H9 (cell line): ENCODE results near the gene CDH20. TPM values are rescaled to one million over a fixed set of nuclear protein-coding genes. Genes with fewer than 3 reads are reported as not detected.

Source experiments
- DNase-seq: peaks from one replicate; pipeline ENCODE4 v3.0.0-alpha.2; 2017
- H2AFZ ChIP-seq: one replicate; pipeline ENCODE4 v1.6.1; 2013; ENCODE audit warnings: mild to moderate bottlenecking, low read length, control low read depth, moderate library complexity
- H2AK5ac ChIP-seq: 2 replicates; pipeline ENCODE4 v1.6.1; 2013; ENCODE audit warnings: low read length, control low read depth, mixed read lengths; ENCODE audit not compliant: insufficient read length
- H2BK120ac ChIP-seq: one replicate; pipeline ENCODE4 v1.6.1; 2013; ENCODE audit warnings: low read depth, mild to moderate bottlenecking, low read length, control low read depth, inconsistent platforms; ENCODE audit not compliant: poor library complexity, severe bottlenecking
- H2BK12ac ChIP-seq: 2 replicates; pipeline ENCODE4 v1.6.1; 2013; ENCODE audit warnings: low read length, control low read depth, mixed read lengths, low read depth; ENCODE audit not compliant: insufficient read length
- H2BK15ac ChIP-seq: 2 replicates; pipeline ENCODE4 v1.6.1; 2013; ENCODE audit warnings: low read depth, low read length, control low read depth
- H2BK20ac ChIP-seq: one replicate; pipeline ENCODE4 v1.6.1; 2013; ENCODE audit warnings: low read depth, mild to moderate bottlenecking, low read length, control low read depth, inconsistent platforms; ENCODE audit not compliant: poor library complexity, severe bottlenecking
- H2BK5ac ChIP-seq: 2 replicates; pipeline ENCODE4 v1.6.1; 2013; ENCODE audit warnings: low read length, control low read depth, mixed read lengths; ENCODE audit not compliant: insufficient read length
- H3K14ac ChIP-seq: 2 replicates; pipeline ENCODE4 v1.6.1; 2013; ENCODE audit warnings: low read length, control low read depth; ENCODE audit not compliant: insufficient read depth
- H3K18ac ChIP-seq: 2 replicates; pipeline ENCODE4 v1.6.1; 2013; ENCODE audit warnings: low read depth, mild to moderate bottlenecking, mixed read lengths, low read length, control low read depth; ENCODE audit not compliant: insufficient read length
- H3K23ac ChIP-seq: 2 replicates; pipeline ENCODE4 v1.6.1; 2013; ENCODE audit warnings: low read length, control low read depth, mixed read lengths, low read depth; ENCODE audit not compliant: insufficient read length
- H3K23me2 ChIP-seq: 2 replicates; pipeline ENCODE4 v1.6.1; 2013; ENCODE audit warnings: low read depth, mild to moderate bottlenecking, mixed read lengths, low read length, control low read depth; ENCODE audit not compliant: insufficient read length, poor library complexity, severe bottlenecking
- H3K27ac ChIP-seq: 2 replicates; pipeline ENCODE4 v1.5.1; 2013; ENCODE audit warnings: low read length, control low read depth, mixed read lengths, low read depth; ENCODE audit not compliant: insufficient read length
- H3K27me3 ChIP-seq: 2 replicates; pipeline ENCODE4 v1.6.1; 2013; ENCODE audit warnings: low read length, control low read depth, inconsistent platforms; ENCODE audit not compliant: insufficient read depth
- H3K4ac ChIP-seq: 2 replicates; pipeline ENCODE4 v1.6.1; 2013; ENCODE audit warnings: low read depth, mild to moderate bottlenecking, control low read depth, inconsistent platforms, low read length, moderate library complexity
- H3K4me1 ChIP-seq: 2 replicates; pipeline ENCODE4 v1.6.1; 2013; ENCODE audit warnings: low read length, control low read depth, inconsistent platforms; ENCODE audit not compliant: insufficient read depth
- H3K4me2 ChIP-seq: 2 replicates; pipeline ENCODE4 v1.6.1; 2013; ENCODE audit warnings: low read length, control low read depth, mixed read lengths; ENCODE audit not compliant: insufficient read length, insufficient read depth
- H3K56ac ChIP-seq: 2 replicates; pipeline ENCODE4 v1.6.1; 2013; ENCODE audit warnings: low read depth, mild to moderate bottlenecking, mixed read lengths, low read length, control low read depth; ENCODE audit not compliant: insufficient read length
- H3K79me1 ChIP-seq: 2 replicates; pipeline ENCODE4 v1.6.1; 2013; ENCODE audit warnings: low read depth, mild to moderate bottlenecking, moderate library complexity, low read length, control low read depth, inconsistent platforms; ENCODE audit not compliant: insufficient read depth, poor library complexity, severe bottlenecking
- H3K79me2 ChIP-seq: 2 replicates; pipeline ENCODE4 v1.6.1; 2013; ENCODE audit warnings: low read length, control low read depth, inconsistent platforms; ENCODE audit not compliant: insufficient read depth
- H3K9ac ChIP-seq: 2 replicates; pipeline ENCODE4 v1.6.1; 2013; ENCODE audit warnings: low read length, control low read depth, mixed read lengths; ENCODE audit not compliant: insufficient read length; ENCODE audit errors: extremely low read depth
- H3K9me3 ChIP-seq: one replicate; pipeline ENCODE4 v1.6.1; 2013; ENCODE audit warnings: low read depth, low read length, inconsistent platforms; ENCODE audit not compliant: control insufficient read depth
- H3T11ph ChIP-seq: one replicate; pipeline ENCODE4 v1.6.1; 2013; ENCODE audit warnings: mild to moderate bottlenecking, low read length, control low read depth, inconsistent platforms
- H4K20me1 ChIP-seq: one replicate; pipeline ENCODE4 v1.6.1; 2013; ENCODE audit not compliant: control insufficient read depth, insufficient read length, insufficient read depth
- H4K5ac ChIP-seq: 2 replicates; pipeline ENCODE4 v1.6.1; 2013; ENCODE audit warnings: low read depth, mild to moderate bottlenecking, mixed read lengths, low read length, control low read depth; ENCODE audit not compliant: insufficient read length
- H4K8ac ChIP-seq: replicated peaks from 2 replicates; pipeline ENCODE4 v1.6.1; 2013; ENCODE audit warnings: low read length, control low read depth, mixed read lengths, low read depth; ENCODE audit not compliant: insufficient read length
- H4K91ac ChIP-seq: 2 replicates; pipeline ENCODE4 v1.6.1; 2013; ENCODE audit warnings: low read depth, mild to moderate bottlenecking, moderate library complexity, mixed read lengths, low read length, control low read depth; ENCODE audit not compliant: insufficient read length
- H3K27ac Mint-ChIP-seq, 3 experiments: 2 replicates in 2 of 3; 3 replicates in 1 of 3; pipeline ENCODE4 v1.8.0; 2020 to 2021; ENCODE audit warnings: mixed read lengths in 3 of 3, mild to moderate bottlenecking in 1 of 3, moderate library complexity in 1 of 3
- H3K27me3 Mint-ChIP-seq: 2 replicates; pipeline ENCODE4 v1.8.0; 2021; ENCODE audit warnings: low read depth, mild to moderate bottlenecking, moderate library complexity, mixed read lengths
- H3K36me3 Mint-ChIP-seq, 3 experiments: 2 replicates in 2 of 3; 3 replicates in 1 of 3; pipeline ENCODE4 v1.8.0; 2020 to 2021; ENCODE audit warnings: low read depth in 3 of 3, mixed read lengths in 3 of 3; ENCODE audit not compliant: insufficient read depth in 1 of 3
- H3K4me1 Mint-ChIP-seq, 2 experiments: 2 replicates each; pipeline ENCODE4 v1.8.0; 2020; ENCODE audit warnings: mixed read lengths in 2 of 2
- H3K4me3 Mint-ChIP-seq, 2 experiments: 2 replicates in 1 of 2; 3 replicates in 1 of 2; pipeline ENCODE4 v1.8.0; 2020 to 2021; ENCODE audit warnings: mild to moderate bottlenecking in 2 of 2, mixed read lengths in 2 of 2, moderate library complexity in 1 of 2
- H3K9me3 Mint-ChIP-seq, 2 experiments: 2 replicates in 1 of 2; 3 replicates in 1 of 2; pipeline ENCODE4 v1.8.0; 2020; ENCODE audit warnings: mild to moderate bottlenecking in 2 of 2, mixed read lengths in 2 of 2, moderate library complexity in 1 of 2
- CTCF ChIP-seq: fragments of 200-600 bp; sonication (generic); conservative IDR thresholded peaks from 3 replicates; pipeline ENCODE4 v1.8.0; 2021; ENCODE audit warnings: antibody characterized with exemption, mild to moderate bottlenecking
- WGBS: extraction: QIAGEN DNeasy Blood & Tissue Kit; methylation state at CpG from one replicate; pipeline ENCODE4 v1.1.7; 2013; ENCODE audit warnings: missing lambda C conversion rate, low lambda C conversion rate, mixed read lengths; ENCODE audit not compliant: insufficient read length; ENCODE audit errors: extremely low coverage; 5-methylcytosine and 5-hydroxymethylcytosine counted together
- total RNA-seq: library from RNA; stranded (reverse); gene quantifications from 2 replicates; pipeline ENCODE4 v1.2.1, GENCODE V29; 2021

Gene CDH20
- total RNA-seq, 1 experiment from 2014 or later, result not detected

GRCh38 chr18:61572084-61572655 lies 238.9 kb downstream of the CDH20 start:
- no peak overlapping the region for H3K4me2 ChIP-seq
- Mint-ChIP-seq H3K36me3 (peaks cover 0 to 13% (median 0%) of the 10 kb centered on the region in 3 experiments; a peak in 2 of 7 replicates), H3K4me1 (peaks cover 10% of the 10 kb centered on the region in 2 experiments), H3K4me3 (no peak overlapping the region), H3K27ac (no peak overlapping the region), H3K27me3 (no peaks in the 10 kb centered on the region), H3K9me3 (peaks cover 10 to 13% of the 10 kb centered on the region in 2 experiments)
- H2BK12ac ChIP-seq, result no peak overlapping the region
- H3K23me2 ChIP-seq, result no peaks in the 10 kb centered on the region
- H2BK120ac ChIP-seq, result no peak overlapping the region
- WGBS, result no CpG with 5 or more reads among the region's 4 CpGs
- H3K14ac ChIP-seq, result no peak overlapping the region
- no peaks in the 10 kb centered on the region for H4K20me1 ChIP-seq
- H3K27me3 ChIP-seq, result no peaks in the 10 kb centered on the region
- H4K5ac ChIP-seq, result no peak overlapping the region
- H2BK5ac ChIP-seq, result no peak overlapping the region
- H3K4ac ChIP-seq, result no peak overlapping the region
- no peak overlapping the region for H3K56ac ChIP-seq
- H3K23ac ChIP-seq, result no peak overlapping the region
- H2AK5ac ChIP-seq, result no peak overlapping the region
- H3T11ph ChIP-seq, result no peak overlapping the region
- no peak for DNase-seq
- no peak overlapping the region for H2AFZ ChIP-seq
- H4K91ac ChIP-seq, result no peak overlapping the region
- no peak overlapping the region for H2BK15ac ChIP-seq
- no peaks in the 10 kb centered on the region for H3K79me2 ChIP-seq
- H2BK20ac ChIP-seq, result no peak overlapping the region
- no peaks in the 10 kb centered on the region; the same call in 1 of the 2 replicates for H3K4me1 ChIP-seq
- no peak overlapping the region for H3K9ac ChIP-seq
- no peak overlapping the region for H3K18ac ChIP-seq
- H4K8ac ChIP-seq, result no peak overlapping the region
- no peak overlapping the region for H3K27ac ChIP-seq
- H3K9me3 ChIP-seq, result no peaks in the 10 kb centered on the region
- no peaks in the 10 kb centered on the region for H3K79me1 ChIP-seq
- TF ChIP-seq CTCF, result no peak
